Muscle of leg (tissue), 11 donors: Measurements from ENCODE around the gene TMEM244. TPM values are rescaled to one million over a fixed set of nuclear protein-coding genes. Genes with fewer than 3 reads are reported as not detected.

Experiments
- DNase-seq: peaks from one replicate; pipeline ENCODE4 v3.0.0; 2013
- H3K27ac ChIP-seq: one replicate; pipeline ENCODE4 v1.5.1; 2013; ENCODE audit warnings: mild to moderate bottlenecking, low read length, control low read depth
- H3K27me3 ChIP-seq: one replicate; pipeline ENCODE4 v1.6.1; 2013; ENCODE audit warnings: low read length; ENCODE audit not compliant: control insufficient read depth, insufficient read depth
- H3K36me3 ChIP-seq: one replicate; pipeline ENCODE4 v1.6.1; 2013; ENCODE audit warnings: low read length; ENCODE audit not compliant: control insufficient read depth, insufficient read depth
- H3K4me1 ChIP-seq: one replicate; pipeline ENCODE4 v1.6.1; 2013; ENCODE audit warnings: low read length; ENCODE audit not compliant: control insufficient read depth, insufficient read depth
- H3K4me3 ChIP-seq: one replicate; pipeline ENCODE4 v1.5.1; 2013; ENCODE audit warnings: low read length, control low read depth
- H3K9me3 ChIP-seq: replicated peaks from 2 replicates; pipeline ENCODE4 v1.6.1; 2013; ENCODE audit warnings: low read depth, low read length; ENCODE audit not compliant: control insufficient read depth
- WGBS: methylation state at CpG from one replicate; pipeline ENCODE4 v1.1.5; 2013; ENCODE audit warnings: missing lambda C conversion rate; ENCODE audit not compliant: insufficient coverage; 5-methylcytosine and 5-hydroxymethylcytosine counted together
- polyA plus RNA-seq, 8 donors: library from polyadenylated mRNA; unstranded; fragments of 120-200 nt; gene quantifications; one replicate each; pipeline versions ENCODE4 v1.2.1 to v1.2.3, GENCODE V29; 2013; ENCODE audit warnings: inconsistent platforms in 1 of 8, low replicate concordance in 1 of 8; ENCODE audit not compliant: insufficient read length in 8 of 8, insufficient read depth in 1 of 8
- total RNA-seq: library from RNA; stranded (reverse); fragments of 120-200 nt; gene quantifications from one replicate; pipeline ENCODE4 v1.2.4, GENCODE V29; 2013

The TMEM244 gene
- total and polyA plus RNA-seq, 9 donors, result 0.22 TPM; not detected in 8

- Histone ChIP-seq H3K4me1 (peaks cover 1% of the 10 kb centered on the region), H3K27ac (no peak overlapping the region), H3K4me3 (no peak overlapping the region), H3K9me3 (no peaks in the 10 kb centered on the region), H3K36me3 (no peaks in the 10 kb centered on the region), H3K27me3 (no peaks in the 10 kb centered on the region)
- no CpG with 5 or more reads among the region's 1 CpG for WGBS
- DNase-seq, result no peak
Measured at GRCh38 chr6:129790785-129791184, 70.3 kb downstream of the TMEM244 start.

- Histone ChIP-seq H3K4me1 (peaks cover 2% of the 10 kb centered on the region), H3K36me3 (no peaks in the 10 kb centered on the region), H3K9me3 (no peaks in the 10 kb centered on the region), H3K4me3 (no peak overlapping the region), H3K27ac (no peak overlapping the region), H3K27me3 (no peaks in the 10 kb centered on the region)
- DNase-seq, result no peak
Measured at GRCh38 chr6:129789974-129790373, 71.1 kb downstream of the TMEM244 start.

- Histone ChIP-seq H3K4me3 (no peak overlapping the region), H3K36me3 (no peaks in the 10 kb centered on the region), H3K27ac (no peak overlapping the region), H3K27me3 (no peaks in the 10 kb centered on the region), H3K4me1 (peaks cover 2% of the 10 kb centered on the region), H3K9me3 (no peaks in the 10 kb centered on the region)
- DNase-seq, result no peak
- no CpG with 5 or more reads among the region's 2 CpGs for WGBS
Measured at GRCh38 chr6:129787816-129788215, 73.3 kb downstream of the TMEM244 start.

GRCh38 chr6:129786548-129786947 is 74.6 kb downstream of the TMEM244 start:
- Histone ChIP-seq H3K4me3 (no peak overlapping the region), H3K27ac (no peak overlapping the region), H3K9me3 (no peaks in the 10 kb centered on the region), H3K36me3 (no peaks in the 10 kb centered on the region), H3K27me3 (no peaks in the 10 kb centered on the region), H3K4me1 (peaks cover 2% of the 10 kb centered on the region)
- 67% methylated on average over 3 of the region's 3 CpGs for WGBS
- no peak for DNase-seq

GRCh38 chr6:129785756-129786135 is 75.4 kb downstream of the TMEM244 start:
- Histone ChIP-seq H3K27ac (no peak overlapping the region), H3K27me3 (no peaks in the 10 kb centered on the region), H3K4me3 (no peak overlapping the region), H3K9me3 (no peaks in the 10 kb centered on the region), H3K4me1 (peaks cover 2% of the 10 kb centered on the region), H3K36me3 (no peaks in the 10 kb centered on the region)
- DNase-seq, result peak; percentile 11
- WGBS, result no CpG with 5 or more reads among the region's 1 CpG

- Histone ChIP-seq H3K4me1 (peaks cover 2% of the 10 kb centered on the region), H3K4me3 (no peak overlapping the region), H3K27me3 (no peaks in the 10 kb centered on the region), H3K9me3 (no peaks in the 10 kb centered on the region), H3K36me3 (no peaks in the 10 kb centered on the region), H3K27ac (no peak overlapping the region)
- DNase-seq, result no peak
- 71% methylated on average over 2 of the region's 4 CpGs for WGBS
Measured at GRCh38 chr6:129785047-129785755, 75.9 kb downstream of the TMEM244 start.

Other genes with a start within 250 kb of the TMEM244 start
- gene ARHGAP18, start 151.1 kb downstream of the TMEM244 start, total RNA-seq, result 19.6 TPM
- 10 to 100 TPM; 14.2 to 22.8 (median 17.4) TPM for gene ARHGAP18, start 151.1 kb downstream of the TMEM244 start, polyA plus RNA-seq
- gene L3MBTL3, start 157.3 kb upstream of the TMEM244 start, total RNA-seq, result 5.5 TPM
- gene L3MBTL3, start 157.3 kb upstream of the TMEM244 start, polyA plus RNA-seq, result 1 to 10 TPM; 4.5 to 8.4 (median 5.6) TPM